ENCODE measurements around the gene ACOX1.
A peak's percentile ranks its signal among the peaks of the same experiment; 100 is the strongest.

Gene ACOX1

DNA sequence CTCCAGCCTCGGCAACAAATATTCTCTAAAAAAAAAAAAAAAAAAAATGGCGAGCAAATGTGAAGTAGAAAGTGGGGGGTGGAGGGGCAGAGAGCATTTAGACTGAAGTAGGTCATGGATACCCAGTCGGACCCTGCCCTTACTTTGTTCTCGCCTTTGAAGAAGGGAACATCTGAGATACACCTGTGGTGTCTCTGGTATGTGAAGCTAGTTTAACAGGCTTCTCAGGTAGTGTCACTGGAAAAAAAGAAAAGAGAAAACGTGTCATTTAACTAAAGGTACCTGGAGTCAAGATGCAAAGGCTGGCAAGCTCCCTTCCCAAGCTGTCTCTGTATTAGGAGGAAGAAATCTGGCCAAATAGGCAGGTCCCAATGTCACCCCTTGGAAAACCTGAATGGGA lies 46.1 kb downstream of the ACOX1 start:
- Histone ChIP-seq H2AFZ (ENCODE audit: low read depth, low read length) (no peak overlapping the region), H3K4me2 (ENCODE audit: insufficient read depth, low read length) (no peak overlapping the region), H3K9me3 (ENCODE audit: insufficient read depth, low read length, severe bottlenecking) (no peaks in the 10 kb centered on the region), H3K36me3 (ENCODE audit: insufficient read depth, low read length) (no peaks in the 10 kb centered on the region), H3K4me3 (ENCODE audit: low read depth in 1 of 2, low read length in 2 of 2) (no peak overlapping the region), H3K27me3 (ENCODE audit: insufficient read depth, low read length, poor library complexity) (no peaks in the 10 kb centered on the region), H3K9ac (ENCODE audit: low read depth, low read length) (no peak overlapping the region), H3K4me1 (ENCODE audit: insufficient read depth, low read length) (no peaks in the 10 kb centered on the region), H3K27ac (ENCODE audit: low read length) (no peak overlapping the region), H4K20me1 (ENCODE audit: insufficient read depth, low read length) (no peaks in the 10 kb centered on the region), H3K79me2 (ENCODE audit: insufficient read depth, low read length) (no peaks in the 10 kb centered on the region)
- no peak for ATAC-seq (ENCODE audit: insufficient read depth, low read depth)
- no peak for DNase-seq
- TF ChIP-seq, protein P1, sequence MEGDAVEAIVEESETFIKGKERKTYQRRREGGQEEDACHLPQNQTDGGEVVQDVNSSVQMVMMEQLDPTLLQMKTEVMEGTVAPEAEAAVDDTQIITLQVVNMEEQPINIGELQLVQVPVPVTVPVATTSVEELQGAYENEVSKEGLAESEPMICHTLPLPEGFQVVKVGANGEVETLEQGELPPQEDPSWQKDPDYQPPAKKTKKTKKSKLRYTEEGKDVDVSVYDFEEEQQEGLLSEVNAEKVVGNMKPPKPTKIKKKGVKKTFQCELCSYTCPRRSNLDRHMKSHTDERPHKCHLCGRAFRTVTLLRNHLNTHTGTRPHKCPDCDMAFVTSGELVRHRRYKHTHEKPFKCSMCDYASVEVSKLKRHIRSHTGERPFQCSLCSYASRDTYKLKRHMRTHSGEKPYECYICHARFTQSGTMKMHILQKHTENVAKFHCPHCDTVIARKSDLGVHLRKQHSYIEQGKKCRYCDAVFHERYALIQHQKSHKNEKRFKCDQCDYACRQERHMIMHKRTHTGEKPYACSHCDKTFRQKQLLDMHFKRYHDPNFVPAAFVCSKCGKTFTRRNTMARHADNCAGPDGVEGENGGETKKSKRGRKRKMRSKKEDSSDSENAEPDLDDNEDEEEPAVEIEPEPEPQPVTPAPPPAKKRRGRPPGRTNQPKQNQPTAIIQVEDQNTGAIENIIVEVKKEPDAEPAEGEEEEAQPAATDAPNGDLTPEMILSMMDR (IDR thresholded peaks at IDR 0.05; ENCODE audit: borderline replicate concordance, extremely low read depth, low read length, poor library complexity, severe bottlenecking): no peak
- TF ChIP-seq EZH2 (IDR thresholded peaks at IDR 0.05; ENCODE audit: borderline replicate concordance, low read depth, low read length, severe bottlenecking): no peak

DNA sequence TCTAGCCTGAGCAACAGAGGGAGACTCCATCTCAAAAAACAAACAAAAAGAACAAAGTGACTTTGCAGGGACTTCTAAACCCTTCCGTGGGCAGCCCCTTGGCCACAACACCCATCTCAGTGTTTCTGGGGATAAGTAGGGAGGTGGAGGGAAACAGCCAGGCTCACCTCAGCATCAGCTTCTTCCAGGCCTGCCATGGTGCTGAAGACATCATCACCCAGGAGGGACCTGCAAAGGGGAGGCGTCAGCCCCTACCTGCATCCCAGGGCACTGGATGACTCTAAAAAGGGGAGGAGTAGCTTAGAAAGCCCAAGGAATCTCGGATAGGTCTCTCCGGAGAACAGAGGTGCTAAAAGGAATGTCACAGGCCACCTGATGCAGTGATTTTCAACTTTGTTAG lies 47.9 kb downstream of the ACOX1 start:
- Histone ChIP-seq H2AFZ (ENCODE audit: low read depth, low read length) (no peak overlapping the region), H3K4me3 (ENCODE audit: low read depth in 1 of 2, low read length in 2 of 2) (no peak overlapping the region), H3K79me2 (ENCODE audit: insufficient read depth, low read length) (no peaks in the 10 kb centered on the region), H3K27me3 (ENCODE audit: insufficient read depth, low read length, poor library complexity) (no peaks in the 10 kb centered on the region), H4K20me1 (ENCODE audit: insufficient read depth, low read length) (no peaks in the 10 kb centered on the region), H3K9ac (ENCODE audit: low read depth, low read length) (no peak overlapping the region), H3K9me3 (ENCODE audit: insufficient read depth, low read length, severe bottlenecking) (no peaks in the 10 kb centered on the region), H3K36me3 (ENCODE audit: insufficient read depth, low read length) (0 out of 2 replicates have a peak, but pooled peaks cover 7% of the 10 kb centered on the region), H3K4me2 (ENCODE audit: insufficient read depth, low read length) (no peak overlapping the region), H3K4me1 (ENCODE audit: insufficient read depth, low read length) (no peaks in the 10 kb centered on the region), H3K27ac (ENCODE audit: low read length) (no peak overlapping the region)
- DNase-seq: no peak
- TF ChIP-seq, protein P1 (IDR thresholded peaks at IDR 0.05; ENCODE audit: borderline replicate concordance, extremely low read depth, low read length, poor library complexity, severe bottlenecking): no peak
- TF ChIP-seq EZH2 (IDR thresholded peaks at IDR 0.05; ENCODE audit: borderline replicate concordance, low read depth, low read length, severe bottlenecking): no peak
- no peak for ATAC-seq (ENCODE audit: insufficient read depth, low read depth)

DNA sequence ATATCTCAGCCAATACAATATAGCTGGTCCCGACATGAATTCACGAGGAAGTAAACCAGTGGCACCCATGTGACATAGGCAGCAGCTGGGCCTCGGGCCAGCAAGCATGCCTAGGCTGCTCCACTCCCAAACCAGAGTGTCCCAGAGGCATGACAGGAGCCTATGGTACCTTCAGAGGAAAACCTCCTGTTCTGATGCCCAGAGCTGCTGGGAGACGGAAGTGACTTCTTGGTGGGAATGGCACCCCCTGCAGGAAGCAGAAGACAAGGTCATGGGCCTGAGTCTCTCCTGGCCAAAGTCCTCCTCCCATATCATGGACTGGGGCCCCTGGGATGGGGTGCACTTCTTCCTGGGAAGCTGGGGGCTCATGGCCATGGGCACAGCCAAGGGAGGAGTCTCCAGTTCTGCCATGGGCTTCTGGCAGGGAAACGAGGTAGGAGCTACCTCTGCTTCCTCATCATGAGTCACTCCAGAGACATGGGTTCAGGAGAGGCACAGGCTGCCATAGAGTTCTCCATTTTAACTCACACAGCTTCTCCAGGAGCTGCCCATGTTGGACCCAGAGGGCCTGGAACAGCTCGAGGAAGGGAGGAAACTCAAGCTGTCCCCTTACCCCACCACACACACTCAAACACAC lies 51.6 kb downstream of the ACOX1 start:
- Histone ChIP-seq H3K4me3 (ENCODE audit: low read depth in 1 of 2, low read length in 2 of 2) (no peak overlapping the region), H3K4me2 (ENCODE audit: insufficient read depth, low read length) (no peak overlapping the region), H3K9me3 (ENCODE audit: insufficient read depth, low read length, severe bottlenecking) (no peaks in the 10 kb centered on the region), H3K79me2 (ENCODE audit: insufficient read depth, low read length) (no peaks in the 10 kb centered on the region), H3K9ac (ENCODE audit: low read depth, low read length) (no peak overlapping the region), H3K4me1 (ENCODE audit: insufficient read depth, low read length) (no peaks in the 10 kb centered on the region), H3K27ac (ENCODE audit: low read length) (no peak overlapping the region), H3K27me3 (ENCODE audit: insufficient read depth, low read length, poor library complexity) (no peaks in the 10 kb centered on the region), H3K36me3 (ENCODE audit: insufficient read depth, low read length) (peaks cover 25% of the 10 kb centered on the region), H4K20me1 (ENCODE audit: insufficient read depth, low read length) (no peaks in the 10 kb centered on the region), H2AFZ (ENCODE audit: low read depth, low read length) (no peak overlapping the region)
- TF ChIP-seq, protein P1 (IDR thresholded peaks at IDR 0.05; ENCODE audit: borderline replicate concordance, extremely low read depth, low read length, poor library complexity, severe bottlenecking): peak; percentile 64
- TF ChIP-seq EZH2 (IDR thresholded peaks at IDR 0.05; ENCODE audit: borderline replicate concordance, low read depth, low read length, severe bottlenecking): no peak
- DNase-seq (no peak), ATAC-seq (ENCODE audit: insufficient read depth, low read depth) (peak; percentile 57; the same call in 2 of the 3 replicates)
